ENCODE measurements around the gene TMC1.

The TMC1 gene

GRCh38 chr9:72618811-72619210 is 97.4 kb downstream of the TMC1 start:
- TF ChIP-seq, protein P1, sequence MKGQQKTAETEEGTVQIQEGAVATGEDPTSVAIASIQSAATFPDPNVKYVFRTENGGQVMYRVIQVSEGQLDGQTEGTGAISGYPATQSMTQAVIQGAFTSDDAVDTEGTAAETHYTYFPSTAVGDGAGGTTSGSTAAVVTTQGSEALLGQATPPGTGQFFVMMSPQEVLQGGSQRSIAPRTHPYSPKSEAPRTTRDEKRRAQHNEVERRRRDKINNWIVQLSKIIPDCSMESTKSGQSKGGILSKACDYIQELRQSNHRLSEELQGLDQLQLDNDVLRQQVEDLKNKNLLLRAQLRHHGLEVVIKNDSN (IDR thresholded peaks at IDR 0.05), result no peak
- TF ChIP-seq TEAD4 (IDR thresholded peaks at IDR 0.05) (no peak), FOXM1 (IDR thresholded peaks at IDR 0.05; ENCODE audit: borderline replicate concordance, low read depth) (no peak), CEBPB (IDR thresholded peaks at IDR 0.05) (no peak), CREB1 (IDR thresholded peaks at IDR 0.05; ENCODE audit: low read depth) (no peak), MAX (IDR thresholded peaks at IDR 0.05) (no peak), TCF12 (IDR thresholded peaks at IDR 0.05; ENCODE audit: low read depth) (no peak), ZBTB7A (IDR thresholded peaks at IDR 0.05; ENCODE audit: low read depth) (no peak), EP300 (IDR thresholded peaks at IDR 0.05; ENCODE audit: borderline replicate concordance) (no peak)
- TF ChIP-seq, protein P2, sequence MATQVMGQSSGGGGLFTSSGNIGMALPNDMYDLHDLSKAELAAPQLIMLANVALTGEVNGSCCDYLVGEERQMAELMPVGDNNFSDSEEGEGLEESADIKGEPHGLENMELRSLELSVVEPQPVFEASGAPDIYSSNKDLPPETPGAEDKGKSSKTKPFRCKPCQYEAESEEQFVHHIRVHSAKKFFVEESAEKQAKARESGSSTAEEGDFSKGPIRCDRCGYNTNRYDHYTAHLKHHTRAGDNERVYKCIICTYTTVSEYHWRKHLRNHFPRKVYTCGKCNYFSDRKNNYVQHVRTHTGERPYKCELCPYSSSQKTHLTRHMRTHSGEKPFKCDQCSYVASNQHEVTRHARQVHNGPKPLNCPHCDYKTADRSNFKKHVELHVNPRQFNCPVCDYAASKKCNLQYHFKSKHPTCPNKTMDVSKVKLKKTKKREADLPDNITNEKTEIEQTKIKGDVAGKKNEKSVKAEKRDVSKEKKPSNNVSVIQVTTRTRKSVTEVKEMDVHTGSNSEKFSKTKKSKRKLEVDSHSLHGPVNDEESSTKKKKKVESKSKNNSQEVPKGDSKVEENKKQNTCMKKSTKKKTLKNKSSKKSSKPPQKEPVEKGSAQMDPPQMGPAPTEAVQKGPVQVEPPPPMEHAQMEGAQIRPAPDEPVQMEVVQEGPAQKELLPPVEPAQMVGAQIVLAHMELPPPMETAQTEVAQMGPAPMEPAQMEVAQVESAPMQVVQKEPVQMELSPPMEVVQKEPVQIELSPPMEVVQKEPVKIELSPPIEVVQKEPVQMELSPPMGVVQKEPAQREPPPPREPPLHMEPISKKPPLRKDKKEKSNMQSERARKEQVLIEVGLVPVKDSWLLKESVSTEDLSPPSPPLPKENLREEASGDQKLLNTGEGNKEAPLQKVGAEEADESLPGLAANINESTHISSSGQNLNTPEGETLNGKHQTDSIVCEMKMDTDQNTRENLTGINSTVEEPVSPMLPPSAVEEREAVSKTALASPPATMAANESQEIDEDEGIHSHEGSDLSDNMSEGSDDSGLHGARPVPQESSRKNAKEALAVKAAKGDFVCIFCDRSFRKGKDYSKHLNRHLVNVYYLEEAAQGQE (IDR thresholded peaks at IDR 0.05; ENCODE audit: low read depth), result no peak

DNA sequence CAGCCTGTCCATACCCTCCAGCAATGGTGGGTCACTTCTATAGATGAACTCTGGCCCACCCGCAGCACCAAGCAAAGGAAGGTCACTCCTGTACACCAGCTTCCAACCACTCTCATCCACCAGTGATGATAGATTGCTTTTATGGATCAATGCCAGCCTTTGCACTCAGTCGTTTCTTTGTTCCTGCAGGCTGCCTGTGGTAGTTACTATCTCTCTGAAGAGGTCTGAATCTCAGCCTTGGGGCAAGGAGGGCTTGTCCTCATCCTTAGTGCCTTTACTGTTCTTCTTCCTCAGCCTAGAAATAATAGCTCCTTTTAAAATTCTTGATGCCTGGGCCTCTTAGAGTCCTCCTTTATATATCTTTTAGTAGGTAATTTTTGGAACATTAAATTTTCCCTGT is 100.8 kb downstream of the TMC1 start:
- no peak for TF ChIP-seq TCF12 (IDR thresholded peaks at IDR 0.05; ENCODE audit: low read depth)
- TF ChIP-seq TEAD4 (IDR thresholded peaks at IDR 0.05), result no peak
- no peak for TF ChIP-seq MAX (IDR thresholded peaks at IDR 0.05)
- TF ChIP-seq YY1 (IDR thresholded peaks at IDR 0.05; ENCODE audit: low read depth), result no peak
- TF ChIP-seq CREB1 (IDR thresholded peaks at IDR 0.05; ENCODE audit: low read depth), result no peak
- no peak for TF ChIP-seq EP300 (IDR thresholded peaks at IDR 0.05; ENCODE audit: borderline replicate concordance)
- TF ChIP-seq TAF1 (IDR thresholded peaks at IDR 0.05; ENCODE audit: low read depth), result no peak
- TF ChIP-seq CEBPB (IDR thresholded peaks at IDR 0.05), result no peak
- TF ChIP-seq ZBTB7A (IDR thresholded peaks at IDR 0.05; ENCODE audit: low read depth), result no peak
- TF ChIP-seq, protein P1 (IDR thresholded peaks at IDR 0.05), result no peak
- TF ChIP-seq, protein P2 (IDR thresholded peaks at IDR 0.05; ENCODE audit: low read depth), result no peak
- TF ChIP-seq RAD21 (IDR thresholded peaks at IDR 0.05; ENCODE audit: low read depth), result no peak
- no peak for TF ChIP-seq FOXM1 (IDR thresholded peaks at IDR 0.05; ENCODE audit: borderline replicate concordance, low read depth)
- no peak for TF ChIP-seq NFIC (IDR thresholded peaks at IDR 0.05)
- no peak for TF ChIP-seq EGR1 (IDR thresholded peaks at IDR 0.05)

DNA sequence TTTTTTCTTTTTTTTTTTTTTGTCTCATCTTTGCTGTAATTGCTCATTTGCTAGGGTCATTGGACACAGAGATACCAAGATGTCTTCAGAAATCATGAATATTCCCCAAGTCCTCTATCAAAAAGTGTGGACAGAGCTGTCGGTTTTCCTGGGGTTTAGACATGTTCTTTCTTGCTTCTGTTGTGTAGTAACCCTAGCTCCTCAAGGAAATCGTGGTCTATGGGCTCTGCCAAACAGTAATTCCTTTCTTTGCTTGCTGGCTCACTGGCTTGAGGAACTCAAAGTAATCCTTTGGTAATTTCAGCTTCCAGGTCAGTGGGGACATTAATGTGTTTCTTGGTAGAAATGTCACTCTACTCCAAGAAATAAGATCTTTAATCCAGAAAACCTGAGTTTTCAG is 101.7 kb downstream of the TMC1 start:
- TF ChIP-seq CREB1 (IDR thresholded peaks at IDR 0.05; ENCODE audit: low read depth) (no peak), TAF1 (IDR thresholded peaks at IDR 0.05; ENCODE audit: low read depth) (no peak), TCF12 (IDR thresholded peaks at IDR 0.05; ENCODE audit: low read depth) (no peak), RAD21 (IDR thresholded peaks at IDR 0.05; ENCODE audit: low read depth) (no peak), NFIC (IDR thresholded peaks at IDR 0.05) (no peak), EGR1 (IDR thresholded peaks at IDR 0.05) (no peak), MAX (IDR thresholded peaks at IDR 0.05) (no peak), TEAD4 (IDR thresholded peaks at IDR 0.05) (no peak), EP300 (IDR thresholded peaks at IDR 0.05; ENCODE audit: borderline replicate concordance) (no peak), ZBTB7A (IDR thresholded peaks at IDR 0.05; ENCODE audit: low read depth) (no peak), CEBPB (IDR thresholded peaks at IDR 0.05) (no peak), FOXM1 (IDR thresholded peaks at IDR 0.05; ENCODE audit: borderline replicate concordance, low read depth) (no peak), YY1 (IDR thresholded peaks at IDR 0.05; ENCODE audit: low read depth) (no peak)
- TF ChIP-seq, protein P2 (IDR thresholded peaks at IDR 0.05; ENCODE audit: low read depth), result no peak
- TF ChIP-seq, protein P1 (IDR thresholded peaks at IDR 0.05), result no peak

DNA sequence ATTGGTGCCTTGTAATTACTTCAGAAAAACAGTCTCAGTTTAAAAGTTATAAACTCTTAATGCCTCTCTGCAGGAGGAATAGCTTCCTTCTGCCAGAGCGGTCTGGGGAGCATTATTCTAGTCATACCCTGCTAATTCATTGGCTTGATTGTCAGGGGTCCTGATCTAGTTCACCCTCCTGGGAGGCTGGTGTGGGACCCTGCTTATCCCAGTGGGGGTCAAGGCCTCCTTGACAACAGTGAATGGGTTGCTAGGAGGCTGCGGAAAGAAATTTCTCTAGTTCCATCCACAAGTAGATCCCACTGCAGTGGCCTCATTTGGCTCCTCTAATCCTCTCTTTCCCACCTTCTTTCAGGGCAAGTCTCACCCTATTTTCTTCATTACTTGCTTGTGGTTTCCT is 105.7 kb downstream of the TMC1 start:
- TF ChIP-seq MAX (IDR thresholded peaks at IDR 0.05) (no peak), YY1 (IDR thresholded peaks at IDR 0.05; ENCODE audit: low read depth) (no peak), EGR1 (IDR thresholded peaks at IDR 0.05) (no peak), ZBTB7A (IDR thresholded peaks at IDR 0.05; ENCODE audit: low read depth) (no peak), TCF12 (IDR thresholded peaks at IDR 0.05; ENCODE audit: low read depth) (no peak), TAF1 (IDR thresholded peaks at IDR 0.05; ENCODE audit: low read depth) (no peak), RAD21 (IDR thresholded peaks at IDR 0.05; ENCODE audit: low read depth) (no peak), EP300 (IDR thresholded peaks at IDR 0.05; ENCODE audit: borderline replicate concordance) (no peak), CEBPB (IDR thresholded peaks at IDR 0.05) (no peak)
- TF ChIP-seq, protein P1 (IDR thresholded peaks at IDR 0.05), result no peak

All from Ishikawa (cell line).